AG04450 (cell line): Measurements from ENCODE around the gene ZFYVE26. TPM values are rescaled to one million over a fixed set of nuclear protein-coding genes. Genes with fewer than 3 reads are reported as not detected.
"Not testable (repeated sequence)": the region's sequence is repeated elsewhere in the genome, so short reads cannot be mapped to it uniquely, and the experiment has no call there.

Experiments used
- CTCF ChIA-PET: fragments of 300-600, 350-600 bp; formaldehyde crosslinking; extraction: SDS; loops from one replicate; lab custom pipeline; 2022; ENCODE audit warnings: antibody characterized with exemption, inconsistent platforms; lab: Charles Lee
- POLR2A ChIA-PET: fragments of 350-600 bp; formaldehyde crosslinking; extraction: SDS; loops from one replicate; lab custom pipeline; 2021; ENCODE audit warnings: antibody characterized with exemption, inconsistent platforms; lab: Yijun Ruan, JAX
- DNase-seq: peaks from one replicate; pipeline ENCODE4 v3.0.0-alpha.2; 2011; ENCODE audit warnings: low read depth, low spot score
- H3K27ac ChIP-seq: one replicate; pipeline ENCODE4 v1.5.1; 2012; ENCODE audit warnings: low read depth, low read length, control low read depth
- H3K27me3 ChIP-seq: one replicate; pipeline ENCODE4 v1.6.0; 2012; ENCODE audit warnings: low read length; ENCODE audit not compliant: control insufficient read depth, insufficient read depth
- H3K4me3 ChIP-seq: 2 replicates; pipeline ENCODE4 v1.5.1; 2011; ENCODE audit warnings: mild to moderate bottlenecking, low read depth, low read length, control low read depth
- H3K9me3 ChIP-seq: 2 replicates; pipeline ENCODE4 v1.5.1; 2012; ENCODE audit warnings: low read length; ENCODE audit not compliant: control insufficient read depth, insufficient read depth
- CTCF ChIP-seq: IDR thresholded peaks from 2 replicates; pipeline ENCODE4 v1.5.1; 2011; ENCODE audit warnings: low read depth, low read length, control low read depth, inconsistent platforms
- polyA plus RNA-seq: library from polyadenylated mRNA; depleted of rRNA; stranded (reverse); fragments of >200 nt; gene quantifications from 2 replicates; pipeline ENCODE4 v1.2.3, GENCODE V29; 2011; rRNA removed
- small RNA-seq: library from RNA; depleted of rRNA; stranded (forward); fragments of <200 nt; gene quantifications from one replicate; pipeline ENCODE3, GENCODE V24; 2012; ENCODE audit warnings: low read depth; ENCODE audit not compliant: insufficient read length

The ZFYVE26 gene
- polyA plus RNA-seq, 1 experiment: 18.4 TPM

- Histone ChIP-seq H3K27ac (no peak overlapping the region), H3K27me3 (peaks cover 4% of the 10 kb centered on the region), H3K9me3 (no peaks in the 10 kb centered on the region; the same call in 1 of the 2 replicates), H3K4me3 (no peak overlapping the region)
- ChIA-PET POLR2A (interaction anchor here (1.0 to 1.1 kb wide), 2 partner anchors 9 to 10 kb away, joined by 5 read pairs; partner anchors contain the start of gene RDH11), CTCF (interaction anchor here (0.5 to 7.8 kb wide), 54 partner anchors 10 to 1345 kb away, joined by 3 to 208 read pairs (median 7); partner anchors contain the start of genes ARG2, ATP6V1D, EIF2S1 and PIGH)
- TF ChIP-seq CTCF: peak; percentile 77
- no peak for DNase-seq
Measured at GRCh38 chr14:67704484-67705089, 111.8 kb downstream of the ZFYVE26 start.

GRCh38 chr14:67703997-67704396, 112.4 kb downstream of the ZFYVE26 start:
- no peak for DNase-seq
- POLR2A ChIA-PET: interaction anchor here (1.0 to 1.1 kb wide), 2 partner anchors 8 to 10 kb away, joined by 5 read pairs; partner anchors contain the start of gene RDH11
- Histone ChIP-seq H3K27ac (no peak overlapping the region), H3K27me3 (peaks cover 4% of the 10 kb centered on the region), H3K9me3 (no peaks in the 10 kb centered on the region; the same call in 1 of the 2 replicates), H3K4me3 (no peak overlapping the region)
- TF ChIP-seq CTCF: no peak
- CTCF ChIA-PET: interaction anchor here (0.5 to 7.8 kb wide), 47 partner anchors 10 to 1344 kb away, joined by 3 to 208 read pairs (median 9); partner anchors contain the start of genes ARG2, ATP6V1D, EIF2S1 and PIGH

GRCh38 chr14:67701492-67701891, 114.9 kb downstream of the ZFYVE26 start, which contains the start of gene RDH12:
Gene RDH12, plus strand, starts transcription at chr14:67701886. Its CDS starts 20,757 bp downstream, at chr14:67722643.
- POLR2A ChIA-PET, H3K27me3 ChIP-seq, H3K27ac ChIP-seq, H3K4me3 ChIP-seq, DNase-seq, H3K9me3 ChIP-seq: not testable (repeated sequence)
- CTCF ChIA-PET: interaction anchor here (0.5 to 7.8 kb wide), 11 partner anchors 10 to 1352 kb away, joined by 3 to 208 read pairs (median 5); partner anchors contain the start of genes ARG2 and PIGH

- no peak overlapping the region for H3K4me3 ChIP-seq
- DNase-seq: no peak
- no peak overlapping the region for H3K27ac ChIP-seq
- TF ChIP-seq CTCF: no peak
- no peaks in the 10 kb centered on the region for H3K27me3 ChIP-seq
- no peaks in the 10 kb centered on the region; the same call in 1 of the 2 replicates for H3K9me3 ChIP-seq
- POLR2A ChIA-PET: no interaction called here
- CTCF ChIA-PET: interaction anchor here (0.9 to 1.1 kb wide), 2 partner anchors 127 to 171 kb away, joined by 3 read pairs; no protein-coding TSS in a partner anchor
Measured at GRCh38 chr14:67698179-67698578, 118.2 kb downstream of the ZFYVE26 start.

- H3K4me3 ChIP-seq: no peak overlapping the region
- no peak for TF ChIP-seq CTCF
- H3K9me3 ChIP-seq: no peaks in the 10 kb centered on the region; the same call in 1 of the 2 replicates
- ChIA-PET CTCF (interaction anchor here (0.9 kb wide), 1 partner anchor 170 kb away, joined by 3 read pairs; no protein-coding TSS in a partner anchor), POLR2A (no interaction called here)
- H3K27ac ChIP-seq: no peak overlapping the region
- DNase-seq: no peak
- no peaks in the 10 kb centered on the region for H3K27me3 ChIP-seq
Measured at GRCh38 chr14:67697006-67697405, 119.4 kb downstream of the ZFYVE26 start.

Small RNAs within 50 kb of the gene (small RNA-seq; reads per million reads assigned to genes)
- gene AL049779.3 (not detected), gene RN7SL369P (not detected)

Other genes starting within 250 kb of the ZFYVE26 start
- gene PIGH, start 216.3 kb downstream of the ZFYVE26 start, polyA plus RNA-seq: 16.0 and 17.6 TPM in 2 replicates
- gene ARG2, start 196.7 kb downstream of the ZFYVE26 start, polyA plus RNA-seq: 2.6 TPM in 2 replicates
- gene VTI1B, start 142.0 kb downstream of the ZFYVE26 start, polyA plus RNA-seq: 110 and 127 TPM in 2 replicates
- gene RDH11, start 120.8 kb downstream of the ZFYVE26 start, polyA plus RNA-seq: 101 and 109 TPM in 2 replicates
- not detected in 2 replicates for gene RDH12, start 114.7 kb downstream of the ZFYVE26 start, polyA plus RNA-seq
- 6.6 and 7.6 TPM in 2 replicates for gene RAD51B, start 3.2 kb upstream of the ZFYVE26 start, polyA plus RNA-seq